Body of pancreas (tissue), 4 donors: Measurements from ENCODE around the gene SYT15. TPM values are rescaled to one million over a fixed set of nuclear protein-coding genes. Genes with fewer than 3 reads are reported as not detected.

Experiments
- ATAC-seq: fragments of 150-250 bp; one replicate; pipeline ENCODE4 v1.9.1; 2016
- DNase-seq, 4 donors: peaks; one replicate each; pipeline ENCODE4 v3.0.0-alpha.2; 2019
- H3K27ac ChIP-seq, 4 donors: fragments of 200-600 bp; sonication (generic); 1 replicate in 3 of 4; 2 replicates in 1 of 4; pipeline versions ENCODE4 v1.5.1 to v1.6.1; 2016 to 2019; ENCODE audit warnings: mild to moderate bottlenecking in 1 of 4, mixed read lengths in 1 of 4, moderate library complexity in 1 of 4
- H3K27me3 ChIP-seq, 2 donors: fragments of 200-600 bp; sonication (generic); one replicate each; pipeline ENCODE4 v1.6.0; 2016; ENCODE audit warnings: mild to moderate bottlenecking in 1 of 2
- H3K36me3 ChIP-seq, 2 donors: fragments of 200-600 bp; sonication (generic); replicated peaks in 1 of 2; 2 replicates each; pipeline ENCODE4 v1.5.1; 2016; ENCODE audit warnings: low read depth in 2 of 2; ENCODE audit not compliant: insufficient read depth in 1 of 2
- H3K4me1 ChIP-seq: fragments of 200-600 bp; sonication (generic); one replicate; pipeline ENCODE4 v1.6.0; 2016
- H3K4me3 ChIP-seq, 2 donors: fragments of 200-600 bp; sonication (generic); 1 replicate in 1 of 2; 2 replicates in 1 of 2; pipeline ENCODE4 v1.5.1; 2016 to 2019
- H3K9me3 ChIP-seq, 3 donors: fragments of 200-600 bp; sonication (generic); 1 replicate in 2 of 3; 2 replicates in 1 of 3; pipeline ENCODE4 v1.5.1; 2016
- POLR2A ChIP-seq, 3 donors: fragments of 450-650 bp; IDR thresholded peaks; one replicate each; pipeline ENCODE4 v1.6.1; 2016; ENCODE audit warnings: antibody characterized with exemption in 3 of 3, mild to moderate bottlenecking in 2 of 3
- WGBS, 2 donors: methylation state at CpG; one replicate each; pipeline ENCODE4 v1.1.5; 2017; 5-methylcytosine and 5-hydroxymethylcytosine counted together
- intact Hi-C: fragments of 100-400 bp; cut with DNase I; formaldehyde crosslinking; loops from one replicate; pipeline ENCODE4 v1.15.1; 2023
- total RNA-seq, 2 donors: library from RNA; depleted of rRNA; stranded (reverse); fragments of >200 nt; gene quantifications; one replicate each; pipeline ENCODE4 v1.1.0, GENCODE V29; 2016
- TF ChIP-seq, protein P1 (sequence below), 7 experiments: fragments of 450-650 bp in 4 of 7; fragments of 200-600 bp in 3 of 7; sonication (generic) in 3 of 7; IDR thresholded peaks; one replicate each; pipeline ENCODE4 v1.5.1; 2016 to 2019; ENCODE audit warnings: antibody characterized with exemption in 7 of 7

The SYT15 gene
- total RNA-seq, 2 donors from 2014 or later, result 3.4 to 6.3 TPM

DNA sequence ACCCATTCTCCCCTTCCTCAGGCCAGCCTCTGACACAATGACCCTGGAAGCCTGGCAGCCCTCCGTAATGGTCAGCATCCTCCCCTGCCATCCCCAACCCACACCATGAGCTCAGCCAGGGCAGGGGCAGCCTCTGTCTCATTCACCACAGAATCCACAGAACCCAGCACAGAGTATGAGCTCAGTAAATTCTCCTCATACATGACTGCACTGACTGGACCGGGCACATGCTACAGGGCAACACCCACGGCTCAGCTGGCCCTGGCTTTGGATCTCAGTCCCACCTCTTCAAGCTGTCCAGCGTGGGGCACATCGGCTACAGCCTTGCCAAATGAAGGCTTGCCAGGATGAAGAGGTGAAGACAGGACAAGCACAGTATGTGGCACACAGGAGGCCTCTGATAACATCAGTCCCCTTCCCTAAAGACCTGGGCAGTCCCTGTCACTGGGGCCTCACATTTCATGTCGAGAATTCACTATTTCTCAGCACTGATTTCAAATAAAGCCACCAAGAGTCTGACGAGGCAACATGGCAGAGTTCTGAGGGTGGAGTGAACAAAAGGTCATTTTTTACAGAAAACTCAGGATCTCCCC is 30.3 kb upstream of the SYT15 start:
- intact Hi-C loops, result no loop called here
- WGBS, 2 donors, result 74% methylated on average over 7 of the region's 7 CpGs
- TF ChIP-seq POLR2A (IDR thresholded peaks at IDR 0.05), result no peak
- TF ChIP-seq, protein P1, sequence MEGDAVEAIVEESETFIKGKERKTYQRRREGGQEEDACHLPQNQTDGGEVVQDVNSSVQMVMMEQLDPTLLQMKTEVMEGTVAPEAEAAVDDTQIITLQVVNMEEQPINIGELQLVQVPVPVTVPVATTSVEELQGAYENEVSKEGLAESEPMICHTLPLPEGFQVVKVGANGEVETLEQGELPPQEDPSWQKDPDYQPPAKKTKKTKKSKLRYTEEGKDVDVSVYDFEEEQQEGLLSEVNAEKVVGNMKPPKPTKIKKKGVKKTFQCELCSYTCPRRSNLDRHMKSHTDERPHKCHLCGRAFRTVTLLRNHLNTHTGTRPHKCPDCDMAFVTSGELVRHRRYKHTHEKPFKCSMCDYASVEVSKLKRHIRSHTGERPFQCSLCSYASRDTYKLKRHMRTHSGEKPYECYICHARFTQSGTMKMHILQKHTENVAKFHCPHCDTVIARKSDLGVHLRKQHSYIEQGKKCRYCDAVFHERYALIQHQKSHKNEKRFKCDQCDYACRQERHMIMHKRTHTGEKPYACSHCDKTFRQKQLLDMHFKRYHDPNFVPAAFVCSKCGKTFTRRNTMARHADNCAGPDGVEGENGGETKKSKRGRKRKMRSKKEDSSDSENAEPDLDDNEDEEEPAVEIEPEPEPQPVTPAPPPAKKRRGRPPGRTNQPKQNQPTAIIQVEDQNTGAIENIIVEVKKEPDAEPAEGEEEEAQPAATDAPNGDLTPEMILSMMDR (IDR thresholded peaks at IDR 0.05), result no peak
- peak in 1 of 4 donors; percentile 11 for DNase-seq
- ATAC-seq, result no peak
- Histone ChIP-seq H3K9me3 (no peaks in the 10 kb centered on the region), H3K27ac (no peak overlapping the region), H3K4me1 (no peaks in the 10 kb centered on the region), H3K36me3 (no peaks in the 10 kb centered on the region), H3K4me3 (no peak overlapping the region), H3K27me3 (no peaks in the 10 kb centered on the region)

DNA sequence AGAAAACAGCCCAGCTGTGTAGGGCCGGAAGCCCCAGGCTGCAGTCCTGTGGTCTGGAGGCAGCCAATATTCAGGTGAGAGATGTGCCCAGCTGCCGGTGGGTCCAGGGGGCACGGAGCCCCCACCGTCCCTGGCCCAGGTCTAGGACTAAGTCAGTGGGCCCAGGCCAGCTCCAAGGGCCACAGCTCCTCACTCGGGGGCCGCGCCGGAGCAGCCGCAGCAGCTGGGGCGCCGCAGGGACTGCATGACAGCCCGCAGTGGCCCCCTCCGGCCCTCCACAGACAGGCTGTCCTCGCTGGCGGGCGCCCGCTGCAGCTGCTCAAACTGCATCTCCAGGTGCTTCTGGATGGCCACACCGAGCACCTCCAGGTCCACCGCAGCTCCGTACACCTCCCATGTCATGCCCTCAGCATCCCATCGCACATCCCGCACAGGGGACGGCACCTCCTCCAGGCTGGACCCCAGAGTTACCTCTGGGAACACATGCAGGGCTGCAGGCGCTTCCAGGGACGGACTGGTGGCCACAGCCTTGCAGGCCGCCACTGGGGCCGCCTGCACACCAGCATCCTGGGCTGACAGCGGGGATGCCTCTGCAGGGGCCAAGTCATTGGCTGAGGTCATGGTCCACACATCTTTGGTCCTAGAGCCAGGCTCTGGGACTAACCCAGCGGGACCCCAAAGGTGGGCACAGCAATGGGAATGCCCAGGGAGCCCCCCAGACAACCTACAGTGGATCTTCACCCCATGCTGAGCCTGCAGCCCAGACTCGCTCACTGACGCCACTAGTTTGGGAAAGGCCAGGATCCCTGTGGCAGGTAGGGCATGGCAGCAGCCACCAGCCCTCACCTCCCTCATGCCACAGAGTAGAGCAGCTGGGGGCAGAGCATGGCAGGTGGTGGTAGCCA is 29.5 kb upstream of the SYT15 start:
- no peaks in the 10 kb centered on the region for H3K27me3 ChIP-seq
- TF ChIP-seq, protein P1 (IDR thresholded peaks at IDR 0.05), result no peak
- no peak for TF ChIP-seq POLR2A (IDR thresholded peaks at IDR 0.05)
- H3K9me3 ChIP-seq, result no peaks in the 10 kb centered on the region
- WGBS, 2 donors, result 87 to 88% methylated on average over 27 to 31 of the region's 31 CpGs
- intact Hi-C loops, result no loop called here
- DNase-seq (peak; percentile 1 to 18 (median 12)), ATAC-seq (no peak)
- no peak overlapping the region for H3K4me3 ChIP-seq
- no peaks in the 10 kb centered on the region for H3K36me3 ChIP-seq
- no peak overlapping the region for H3K27ac ChIP-seq
- no peaks in the 10 kb centered on the region for H3K4me1 ChIP-seq

DNA sequence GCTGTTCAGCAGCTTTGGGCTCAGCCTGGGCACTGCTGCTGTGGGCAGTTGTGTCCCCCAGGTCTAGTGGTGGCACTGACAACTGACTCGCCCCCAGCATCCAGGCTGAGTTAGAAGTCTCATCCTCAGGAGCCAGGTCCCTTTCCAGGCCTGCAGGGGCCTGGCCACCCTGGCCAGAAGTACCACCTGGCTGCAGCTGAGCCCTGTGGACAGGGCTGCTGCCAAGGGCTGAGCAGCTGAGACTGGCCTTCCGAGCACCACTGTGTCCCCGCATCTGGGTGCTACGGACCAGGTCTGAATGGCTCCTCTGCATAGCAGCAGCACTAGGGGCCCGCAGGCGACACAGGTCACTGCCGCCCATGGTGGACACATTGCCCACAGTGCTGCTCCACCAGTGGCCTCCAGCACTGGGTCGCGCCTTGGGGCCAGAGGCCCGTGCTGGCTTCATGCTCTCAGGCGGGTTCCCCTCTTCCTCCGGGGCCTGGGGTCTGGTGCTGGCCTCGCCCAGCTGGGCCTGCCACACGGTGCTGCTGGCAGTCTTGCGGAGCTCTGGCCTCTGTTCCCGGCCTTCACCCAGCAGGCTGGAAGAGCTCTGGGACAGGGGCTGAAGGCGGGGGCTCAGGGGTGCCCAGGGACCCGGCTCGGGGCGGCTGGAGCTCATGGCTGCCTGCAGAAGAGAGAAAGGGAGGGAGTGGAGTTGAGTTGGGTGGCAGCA is 28.7 kb upstream of the SYT15 start:
- no peaks in the 10 kb centered on the region for H3K9me3 ChIP-seq
- ATAC-seq (no peak), DNase-seq (peak; percentile 1 to 15 (median 9))
- no peaks in the 10 kb centered on the region for H3K27me3 ChIP-seq
- 83 to 93% methylated on average over 15 to 20 of the region's 20 CpGs for WGBS, 2 donors
- H3K4me1 ChIP-seq, result peaks cover 2% of the 10 kb centered on the region
- H3K4me3 ChIP-seq, result no peak overlapping the region
- no peaks in the 10 kb centered on the region for H3K36me3 ChIP-seq
- no peak overlapping the region for H3K27ac ChIP-seq
- TF ChIP-seq, protein P1 (IDR thresholded peaks at IDR 0.05), result no peak
- TF ChIP-seq POLR2A (IDR thresholded peaks at IDR 0.05), result no peak
- intact Hi-C loops, result no loop called here

DNA sequence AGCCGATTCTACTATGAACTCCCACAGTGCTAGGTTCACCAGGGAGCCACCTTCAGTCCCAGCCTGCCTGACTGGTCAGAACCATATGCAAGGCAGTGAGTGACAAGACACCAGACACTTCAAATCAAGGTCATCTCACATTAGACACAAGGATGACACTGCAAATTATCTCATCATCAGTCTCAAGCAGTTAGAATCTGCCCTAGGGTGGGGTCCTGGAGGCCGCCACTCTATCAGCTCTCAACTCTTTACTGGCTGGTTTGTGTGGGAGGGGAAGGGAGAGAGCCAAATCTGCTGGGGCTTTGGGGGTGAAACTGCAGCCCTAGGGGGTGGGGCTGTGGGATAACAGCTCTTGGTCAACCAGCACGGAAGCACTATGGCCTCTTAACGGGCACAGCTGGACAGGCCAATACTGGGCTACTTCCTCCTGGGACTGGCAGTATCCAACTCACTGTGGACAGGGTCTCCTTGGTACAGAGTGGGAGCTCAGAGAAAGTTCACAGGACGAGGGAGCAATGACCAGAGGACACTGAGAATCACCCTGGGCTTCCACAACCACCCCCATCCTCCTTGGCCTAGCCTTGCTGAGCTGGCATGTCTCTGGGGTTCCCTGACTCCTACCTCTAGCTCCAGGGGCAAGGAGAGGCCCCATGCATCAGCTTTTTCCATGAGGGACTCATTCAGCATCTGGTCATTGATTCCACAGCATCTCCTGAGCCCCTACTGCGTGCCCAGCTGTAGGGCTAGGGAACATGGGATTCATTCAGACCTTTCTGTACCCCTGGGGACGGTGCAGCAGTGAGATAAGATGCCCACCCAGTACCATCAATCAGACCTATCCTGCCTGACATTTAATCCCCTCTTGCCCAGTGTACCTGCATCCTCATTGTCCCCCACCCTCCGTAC is 27.9 kb upstream of the SYT15 start:
- no peaks in the 10 kb centered on the region for H3K9me3 ChIP-seq
- no peak overlapping the region for H3K27ac ChIP-seq
- H3K4me1 ChIP-seq, result peaks cover 10% of the 10 kb centered on the region
- no peak overlapping the region for H3K4me3 ChIP-seq
- TF ChIP-seq, protein P1 (IDR thresholded peaks at IDR 0.05), result no peak
- no peak for TF ChIP-seq POLR2A (IDR thresholded peaks at IDR 0.05)
- H3K36me3 ChIP-seq, result no peaks in the 10 kb centered on the region
- intact Hi-C loops, result no loop called here
- 74 to 77% methylated on average over 8 of the region's 8 CpGs for WGBS, 2 donors
- ATAC-seq, result no peak
- DNase-seq, result peak in 1 of 4 donors; percentile 13
- no peaks in the 10 kb centered on the region for H3K27me3 ChIP-seq
